ENCODE results near the gene EPHB6.

GRCh38 chr7:142876236-142876960, 21.5 kb downstream of the EPHB6 start:
- TF ChIP-seq POLR2AphosphoS5 (IDR thresholded peaks at IDR 0.05; ENCODE audit: low read depth, low read length), result no peak
- no peak for TF ChIP-seq POLR2A (IDR thresholded peaks at IDR 0.05; ENCODE audit: low read depth, low read length)
- no peak for TF ChIP-seq TAF1 (IDR thresholded peaks at IDR 0.05; ENCODE audit: low read depth, low read length)

Measured in GM12891 (cell line).